GM10266 (cell line): ENCODE results near the gene RAB1A.

Experiments used
- DNase-seq: peaks from one replicate; pipeline ENCODE4 v3.0.0; 2012; ENCODE audit errors: extremely low spot score
- CTCF ChIP-seq: IDR thresholded peaks from 2 replicates; pipeline ENCODE4 v1.5.1; 2012; ENCODE audit warnings: mild to moderate bottlenecking, low read depth; ENCODE audit not compliant: control insufficient read depth, insufficient read depth; ENCODE audit errors: missing control alignments

RAB1A gene

GRCh38 chr2:65073879-65074565 lies 55.9 kb downstream of the RAB1A start:
- DNase-seq, result no peak
- no peak for TF ChIP-seq CTCF

GRCh38 chr2:65072181-65072970 lies 57.5 kb downstream of the RAB1A start:
- no peak for DNase-seq
- TF ChIP-seq CTCF, result no peak

GRCh38 chr2:65071499-65072180 lies 58.3 kb downstream of the RAB1A start:
- TF ChIP-seq CTCF, result no peak
- DNase-seq, result no peak

GRCh38 chr2:65070856-65071255 lies 59.0 kb downstream of the RAB1A start:
- no peak for TF ChIP-seq CTCF
- DNase-seq, result no peak

GRCh38 chr2:65070172-65070830 lies 59.6 kb downstream of the RAB1A start:
- DNase-seq, result no peak
- no peak for TF ChIP-seq CTCF

- TF ChIP-seq CTCF, result no peak
These were observed 60.5 kb downstream of the RAB1A start for GRCh38 chr2:65069439-65069824.

More at GRCh38 chr2:65069439-65069824, 60.5 kb downstream of the RAB1A start:
- no peak for DNase-seq
